CD4-positive, alpha-beta T cell treated with Interleukin-6 at 100 ng/mL for 8 hours (primary cell): ENCODE data around the gene MAML1.

ENCODE experiments used
- DNase-seq: peaks from one replicate; pipeline ENCODE4 v3.0.0-alpha.2; 2020; ENCODE audit warnings: mixed read lengths, low spot score

Gene MAML1

DNA sequence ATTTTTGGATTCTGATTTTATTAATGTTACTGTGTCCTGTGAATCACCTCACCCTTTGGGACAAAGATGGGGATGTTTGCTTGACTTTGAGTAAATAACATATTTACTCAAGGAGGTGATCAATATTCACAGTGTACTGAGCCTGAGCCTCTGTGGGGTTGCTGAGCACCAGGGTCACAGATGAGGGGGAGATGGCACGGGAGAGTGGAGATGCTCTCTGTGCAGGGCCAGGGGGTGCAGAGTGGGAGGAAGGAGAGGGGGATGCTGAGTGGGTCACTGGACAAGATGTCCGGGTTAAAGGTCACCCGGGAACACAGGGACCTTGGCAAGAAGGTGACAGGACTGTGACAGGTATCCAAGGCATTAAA lies 92.1 kb downstream of the MAML1 start:
- DNase-seq: no peak

GRCh38 chr5:179825655-179826182 lies 93.1 kb downstream of the MAML1 start:
- DNase-seq: no peak
